H9 (cell line): ENCODE results near the gene NHLH1. TPM values are rescaled to one million over a fixed set of nuclear protein-coding genes. Genes with fewer than 3 reads are reported as not detected.
A peak's percentile ranks its signal among the peaks of the same experiment; 100 is the strongest.

Experiments used
- DNase-seq: peaks from one replicate; pipeline ENCODE4 v3.0.0-alpha.2; 2017
- H2AFZ ChIP-seq: one replicate; pipeline ENCODE4 v1.6.1; 2013; ENCODE audit warnings: mild to moderate bottlenecking, low read length, control low read depth, moderate library complexity
- H2AK5ac ChIP-seq: 2 replicates; pipeline ENCODE4 v1.6.1; 2013; ENCODE audit warnings: low read length, control low read depth, mixed read lengths; ENCODE audit not compliant: insufficient read length
- H2BK120ac ChIP-seq: one replicate; pipeline ENCODE4 v1.6.1; 2013; ENCODE audit warnings: low read depth, mild to moderate bottlenecking, low read length, control low read depth, inconsistent platforms; ENCODE audit not compliant: poor library complexity, severe bottlenecking
- H2BK12ac ChIP-seq: 2 replicates; pipeline ENCODE4 v1.6.1; 2013; ENCODE audit warnings: low read length, control low read depth, mixed read lengths, low read depth; ENCODE audit not compliant: insufficient read length
- H2BK15ac ChIP-seq: 2 replicates; pipeline ENCODE4 v1.6.1; 2013; ENCODE audit warnings: low read depth, low read length, control low read depth
- H2BK20ac ChIP-seq: one replicate; pipeline ENCODE4 v1.6.1; 2013; ENCODE audit warnings: low read depth, mild to moderate bottlenecking, low read length, control low read depth, inconsistent platforms; ENCODE audit not compliant: poor library complexity, severe bottlenecking
- H2BK5ac ChIP-seq: 2 replicates; pipeline ENCODE4 v1.6.1; 2013; ENCODE audit warnings: low read length, control low read depth, mixed read lengths; ENCODE audit not compliant: insufficient read length
- H3K14ac ChIP-seq: 2 replicates; pipeline ENCODE4 v1.6.1; 2013; ENCODE audit warnings: low read length, control low read depth; ENCODE audit not compliant: insufficient read depth
- H3K18ac ChIP-seq: 2 replicates; pipeline ENCODE4 v1.6.1; 2013; ENCODE audit warnings: low read depth, mild to moderate bottlenecking, mixed read lengths, low read length, control low read depth; ENCODE audit not compliant: insufficient read length
- H3K23ac ChIP-seq: 2 replicates; pipeline ENCODE4 v1.6.1; 2013; ENCODE audit warnings: low read length, control low read depth, mixed read lengths, low read depth; ENCODE audit not compliant: insufficient read length
- H3K23me2 ChIP-seq: 2 replicates; pipeline ENCODE4 v1.6.1; 2013; ENCODE audit warnings: low read depth, mild to moderate bottlenecking, mixed read lengths, low read length, control low read depth; ENCODE audit not compliant: insufficient read length, poor library complexity, severe bottlenecking
- H3K27ac ChIP-seq: 2 replicates; pipeline ENCODE4 v1.5.1; 2013; ENCODE audit warnings: low read length, control low read depth, mixed read lengths, low read depth; ENCODE audit not compliant: insufficient read length
- H3K27me3 ChIP-seq: 2 replicates; pipeline ENCODE4 v1.6.1; 2013; ENCODE audit warnings: low read length, control low read depth, inconsistent platforms; ENCODE audit not compliant: insufficient read depth
- H3K4ac ChIP-seq: 2 replicates; pipeline ENCODE4 v1.6.1; 2013; ENCODE audit warnings: low read depth, mild to moderate bottlenecking, control low read depth, inconsistent platforms, low read length, moderate library complexity
- H3K4me1 ChIP-seq: 2 replicates; pipeline ENCODE4 v1.6.1; 2013; ENCODE audit warnings: low read length, control low read depth, inconsistent platforms; ENCODE audit not compliant: insufficient read depth
- H3K4me2 ChIP-seq: 2 replicates; pipeline ENCODE4 v1.6.1; 2013; ENCODE audit warnings: low read length, control low read depth, mixed read lengths; ENCODE audit not compliant: insufficient read length, insufficient read depth
- H3K56ac ChIP-seq: 2 replicates; pipeline ENCODE4 v1.6.1; 2013; ENCODE audit warnings: low read depth, mild to moderate bottlenecking, mixed read lengths, low read length, control low read depth; ENCODE audit not compliant: insufficient read length
- H3K79me1 ChIP-seq: 2 replicates; pipeline ENCODE4 v1.6.1; 2013; ENCODE audit warnings: low read depth, mild to moderate bottlenecking, moderate library complexity, low read length, control low read depth, inconsistent platforms; ENCODE audit not compliant: insufficient read depth, poor library complexity, severe bottlenecking
- H3K79me2 ChIP-seq: 2 replicates; pipeline ENCODE4 v1.6.1; 2013; ENCODE audit warnings: low read length, control low read depth, inconsistent platforms; ENCODE audit not compliant: insufficient read depth
- H3K9ac ChIP-seq: 2 replicates; pipeline ENCODE4 v1.6.1; 2013; ENCODE audit warnings: low read length, control low read depth, mixed read lengths; ENCODE audit not compliant: insufficient read length; ENCODE audit errors: extremely low read depth
- H3K9me3 ChIP-seq: one replicate; pipeline ENCODE4 v1.6.1; 2013; ENCODE audit warnings: low read depth, low read length, inconsistent platforms; ENCODE audit not compliant: control insufficient read depth
- H3T11ph ChIP-seq: one replicate; pipeline ENCODE4 v1.6.1; 2013; ENCODE audit warnings: mild to moderate bottlenecking, low read length, control low read depth, inconsistent platforms
- H4K20me1 ChIP-seq: one replicate; pipeline ENCODE4 v1.6.1; 2013; ENCODE audit not compliant: control insufficient read depth, insufficient read length, insufficient read depth
- H4K5ac ChIP-seq: 2 replicates; pipeline ENCODE4 v1.6.1; 2013; ENCODE audit warnings: low read depth, mild to moderate bottlenecking, mixed read lengths, low read length, control low read depth; ENCODE audit not compliant: insufficient read length
- H4K8ac ChIP-seq: replicated peaks from 2 replicates; pipeline ENCODE4 v1.6.1; 2013; ENCODE audit warnings: low read length, control low read depth, mixed read lengths, low read depth; ENCODE audit not compliant: insufficient read length
- H4K91ac ChIP-seq: 2 replicates; pipeline ENCODE4 v1.6.1; 2013; ENCODE audit warnings: low read depth, mild to moderate bottlenecking, moderate library complexity, mixed read lengths, low read length, control low read depth; ENCODE audit not compliant: insufficient read length
- H3K27ac Mint-ChIP-seq, 3 experiments: 2 replicates in 2 of 3; 3 replicates in 1 of 3; pipeline ENCODE4 v1.8.0; 2020 to 2021; ENCODE audit warnings: mixed read lengths in 3 of 3, mild to moderate bottlenecking in 1 of 3, moderate library complexity in 1 of 3
- H3K27me3 Mint-ChIP-seq: 2 replicates; pipeline ENCODE4 v1.8.0; 2021; ENCODE audit warnings: low read depth, mild to moderate bottlenecking, moderate library complexity, mixed read lengths
- H3K36me3 Mint-ChIP-seq, 3 experiments: 2 replicates in 2 of 3; 3 replicates in 1 of 3; pipeline ENCODE4 v1.8.0; 2020 to 2021; ENCODE audit warnings: low read depth in 3 of 3, mixed read lengths in 3 of 3; ENCODE audit not compliant: insufficient read depth in 1 of 3
- H3K4me1 Mint-ChIP-seq, 2 experiments: 2 replicates each; pipeline ENCODE4 v1.8.0; 2020; ENCODE audit warnings: mixed read lengths in 2 of 2
- H3K4me3 Mint-ChIP-seq, 2 experiments: 2 replicates in 1 of 2; 3 replicates in 1 of 2; pipeline ENCODE4 v1.8.0; 2020 to 2021; ENCODE audit warnings: mild to moderate bottlenecking in 2 of 2, mixed read lengths in 2 of 2, moderate library complexity in 1 of 2
- H3K9me3 Mint-ChIP-seq, 2 experiments: 2 replicates in 1 of 2; 3 replicates in 1 of 2; pipeline ENCODE4 v1.8.0; 2020; ENCODE audit warnings: mild to moderate bottlenecking in 2 of 2, mixed read lengths in 2 of 2, moderate library complexity in 1 of 2
- WGBS: extraction: QIAGEN DNeasy Blood & Tissue Kit; methylation state at CpG from one replicate; pipeline ENCODE4 v1.1.7; 2013; ENCODE audit warnings: missing lambda C conversion rate, low lambda C conversion rate, mixed read lengths; ENCODE audit not compliant: insufficient read length; ENCODE audit errors: extremely low coverage; 5-methylcytosine and 5-hydroxymethylcytosine counted together
- total RNA-seq: library from RNA; stranded (reverse); gene quantifications from 2 replicates; pipeline ENCODE4 v1.2.1, GENCODE V29; 2021
- TF ChIP-seq, protein P1 (sequence below): fragments of 200-600 bp; sonication (generic); conservative IDR thresholded peaks from 3 replicates; pipeline ENCODE4 v1.8.0; 2021; ENCODE audit warnings: antibody characterized with exemption, mild to moderate bottlenecking

The NHLH1 gene
- total RNA-seq, 1 experiment from 2014 or later, result 1.5 TPM

DNA sequence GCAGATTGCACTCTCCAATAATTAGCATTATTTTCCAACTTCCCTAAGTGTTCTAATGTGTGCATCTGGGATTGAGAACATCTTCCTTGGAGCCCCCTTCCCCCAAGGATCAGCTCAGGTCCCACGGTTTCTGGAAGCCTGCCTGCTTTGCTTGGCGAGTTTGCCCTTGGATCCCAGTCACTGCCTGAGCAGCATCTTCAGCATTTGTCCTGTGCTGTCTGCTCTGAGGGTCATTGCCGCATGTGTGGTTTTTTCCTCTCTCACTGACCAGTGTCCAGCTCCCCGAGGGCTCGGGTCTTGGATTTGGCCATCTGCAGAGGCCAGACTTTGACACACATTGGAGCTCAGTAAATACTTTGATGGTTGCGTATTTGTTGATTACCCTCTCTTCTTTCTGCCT is 51.6 kb downstream of the NHLH1 start:
- no peak overlapping the region for H2BK5ac ChIP-seq
- no peak overlapping the region for H2BK15ac ChIP-seq
- peaks cover 12 to 15% of the 10 kb centered on the region in 2 experiments for H3K4me1 Mint-ChIP-seq
- no peaks in the 10 kb centered on the region for H3K27me3 ChIP-seq
- H2BK120ac ChIP-seq, result no peak overlapping the region
- H3K79me1 ChIP-seq, result no peaks in the 10 kb centered on the region
- H2AK5ac ChIP-seq, result no peak overlapping the region
- H4K91ac ChIP-seq, result no peak overlapping the region
- no peaks in the 10 kb centered on the region for H3K9me3 ChIP-seq
- no peak overlapping the region for H3K27ac ChIP-seq
- H3K56ac ChIP-seq, result no peak overlapping the region
- no peak overlapping the region for H3T11ph ChIP-seq
- TF ChIP-seq, protein P1, sequence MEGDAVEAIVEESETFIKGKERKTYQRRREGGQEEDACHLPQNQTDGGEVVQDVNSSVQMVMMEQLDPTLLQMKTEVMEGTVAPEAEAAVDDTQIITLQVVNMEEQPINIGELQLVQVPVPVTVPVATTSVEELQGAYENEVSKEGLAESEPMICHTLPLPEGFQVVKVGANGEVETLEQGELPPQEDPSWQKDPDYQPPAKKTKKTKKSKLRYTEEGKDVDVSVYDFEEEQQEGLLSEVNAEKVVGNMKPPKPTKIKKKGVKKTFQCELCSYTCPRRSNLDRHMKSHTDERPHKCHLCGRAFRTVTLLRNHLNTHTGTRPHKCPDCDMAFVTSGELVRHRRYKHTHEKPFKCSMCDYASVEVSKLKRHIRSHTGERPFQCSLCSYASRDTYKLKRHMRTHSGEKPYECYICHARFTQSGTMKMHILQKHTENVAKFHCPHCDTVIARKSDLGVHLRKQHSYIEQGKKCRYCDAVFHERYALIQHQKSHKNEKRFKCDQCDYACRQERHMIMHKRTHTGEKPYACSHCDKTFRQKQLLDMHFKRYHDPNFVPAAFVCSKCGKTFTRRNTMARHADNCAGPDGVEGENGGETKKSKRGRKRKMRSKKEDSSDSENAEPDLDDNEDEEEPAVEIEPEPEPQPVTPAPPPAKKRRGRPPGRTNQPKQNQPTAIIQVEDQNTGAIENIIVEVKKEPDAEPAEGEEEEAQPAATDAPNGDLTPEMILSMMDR, result no peak
- no peak overlapping the region for H3K23ac ChIP-seq
- H3K9ac ChIP-seq, result no peak overlapping the region
- H3K23me2 ChIP-seq, result no peaks in the 10 kb centered on the region
- H3K18ac ChIP-seq, result no peak overlapping the region
- no peak overlapping the region for H4K5ac ChIP-seq
- no peaks in the 10 kb centered on the region for H4K20me1 ChIP-seq
- no peaks in the 10 kb centered on the region for H3K27me3 Mint-ChIP-seq
- H3K4ac ChIP-seq, result no peak overlapping the region
- no peak overlapping the region for H2AFZ ChIP-seq
- no peak overlapping the region for H3K4me2 ChIP-seq
- peaks cover 3% of the 10 kb centered on the region; the same call in 1 of the 2 replicates for H3K79me2 ChIP-seq
- H2BK12ac ChIP-seq, result no peak overlapping the region
- H3K4me3 Mint-ChIP-seq, result no peak overlapping the region
- peaks cover 30 to 75% (median 63%) of the 10 kb centered on the region in 3 experiments; a peak in 6 of 7 replicates for H3K36me3 Mint-ChIP-seq
- H2BK20ac ChIP-seq, result no peak overlapping the region
- H3K27ac Mint-ChIP-seq, result peak overlapping the region in 1 of 3 experiments; percentile 85; a peak in 2 of 7 replicates
- no CpG with 5 or more reads among the region's 6 CpGs for WGBS
- H3K4me1 ChIP-seq, result no peaks in the 10 kb centered on the region
- H3K14ac ChIP-seq, result no peak overlapping the region
- no peak for DNase-seq
- H4K8ac ChIP-seq, result no peak overlapping the region
- H3K9me3 Mint-ChIP-seq, result no peaks in the 10 kb centered on the region
